Sigmoid colon (tissue), 4 donors: ENCODE data around the gene PLVAP.

Experiments
- EP300 ChIP-seq, 4 donors: sonication (generic); formaldehyde crosslinking; IDR thresholded peaks; one replicate each; pipeline ENCODE4 v1.6.1; 2017; ENCODE audit warnings: antibody characterized with exemption in 4 of 4
- POLR2A ChIP-seq, 2 donors: fragments of 450-650 bp; IDR thresholded peaks; one replicate each; pipeline ENCODE4 v1.6.1; 2016; ENCODE audit warnings: antibody characterized with exemption in 2 of 2, mild to moderate bottlenecking in 2 of 2, moderate library complexity in 2 of 2
- POLR2AphosphoS5 ChIP-seq, 4 donors: sonication (generic); formaldehyde crosslinking; IDR thresholded peaks; one replicate each; pipeline ENCODE4 v1.6.1; 2017; ENCODE audit warnings: antibody characterized with exemption in 4 of 4
- TF ChIP-seq, protein P1 (sequence below), 4 experiments: fragments of 450-650 bp in 3 of 4; fragments of 200-600 bp in 1 of 4; IDR thresholded peaks; one replicate each; pipeline ENCODE4 v1.5.1; 2016 to 2019; ENCODE audit warnings: antibody characterized with exemption in 4 of 4, mild to moderate bottlenecking in 3 of 4, moderate library complexity in 2 of 4

DNA sequence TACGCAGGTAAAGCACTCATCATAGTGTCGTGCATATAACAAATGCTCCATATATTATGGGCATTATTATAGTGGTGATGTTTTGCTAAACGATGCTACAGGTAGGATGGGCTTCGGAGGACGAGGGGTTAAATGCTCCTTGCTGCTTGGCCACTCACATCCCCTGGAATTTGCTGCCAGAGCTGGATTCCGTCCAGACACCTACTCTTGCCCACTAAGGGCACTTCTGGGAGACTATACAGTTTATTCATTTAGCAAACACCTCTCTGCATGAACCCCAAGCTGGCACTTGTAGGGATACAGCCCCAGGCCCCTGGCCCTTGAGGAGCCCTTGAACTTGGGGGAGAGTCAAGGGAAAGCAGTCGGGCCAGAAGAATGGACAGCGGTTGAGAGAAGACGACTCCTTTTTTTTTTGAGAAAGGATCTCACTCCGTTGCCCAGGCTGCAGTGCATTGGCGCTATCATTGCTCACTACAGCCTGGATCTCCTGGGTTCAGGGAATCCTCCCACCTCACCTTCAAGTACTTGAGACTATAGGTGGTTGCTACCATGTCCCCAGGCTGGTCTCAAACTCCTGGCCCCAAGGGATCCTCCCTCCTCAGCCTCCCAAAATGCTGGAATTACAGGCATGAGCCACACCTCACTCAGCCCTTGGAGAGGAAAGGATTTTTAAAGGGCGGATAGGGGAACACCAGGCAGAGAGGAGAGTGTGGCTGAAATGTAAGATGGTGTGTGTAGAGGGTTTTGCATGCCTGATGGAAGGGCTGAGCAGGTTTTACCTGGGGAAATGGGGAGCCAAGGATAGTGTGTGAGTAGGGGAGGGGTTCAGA lies 72.5 kb downstream of the PLVAP start:
- TF ChIP-seq POLR2A (IDR thresholded peaks at IDR 0.05) (no peak), POLR2AphosphoS5 (IDR thresholded peaks at IDR 0.05) (no peak), EP300 (IDR thresholded peaks at IDR 0.05) (no peak)
- TF ChIP-seq, protein P1, sequence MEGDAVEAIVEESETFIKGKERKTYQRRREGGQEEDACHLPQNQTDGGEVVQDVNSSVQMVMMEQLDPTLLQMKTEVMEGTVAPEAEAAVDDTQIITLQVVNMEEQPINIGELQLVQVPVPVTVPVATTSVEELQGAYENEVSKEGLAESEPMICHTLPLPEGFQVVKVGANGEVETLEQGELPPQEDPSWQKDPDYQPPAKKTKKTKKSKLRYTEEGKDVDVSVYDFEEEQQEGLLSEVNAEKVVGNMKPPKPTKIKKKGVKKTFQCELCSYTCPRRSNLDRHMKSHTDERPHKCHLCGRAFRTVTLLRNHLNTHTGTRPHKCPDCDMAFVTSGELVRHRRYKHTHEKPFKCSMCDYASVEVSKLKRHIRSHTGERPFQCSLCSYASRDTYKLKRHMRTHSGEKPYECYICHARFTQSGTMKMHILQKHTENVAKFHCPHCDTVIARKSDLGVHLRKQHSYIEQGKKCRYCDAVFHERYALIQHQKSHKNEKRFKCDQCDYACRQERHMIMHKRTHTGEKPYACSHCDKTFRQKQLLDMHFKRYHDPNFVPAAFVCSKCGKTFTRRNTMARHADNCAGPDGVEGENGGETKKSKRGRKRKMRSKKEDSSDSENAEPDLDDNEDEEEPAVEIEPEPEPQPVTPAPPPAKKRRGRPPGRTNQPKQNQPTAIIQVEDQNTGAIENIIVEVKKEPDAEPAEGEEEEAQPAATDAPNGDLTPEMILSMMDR (IDR thresholded peaks at IDR 0.05): no peak
